DOHH2 (cell line): ENCODE results near the gene SLC25A22.

Source experiments
- CTCF ChIP-seq: fragments of 200-600 bp; sonication (generic); IDR thresholded peaks from one replicate; pipeline ENCODE4 v1.5.1; 2014; ENCODE audit warnings: antibody characterized with exemption, mild to moderate bottlenecking, low read depth, low read length; ENCODE audit not compliant: poor library complexity, severe bottlenecking
- EZH2phosphoT487 ChIP-seq: fragments of 200-600 bp; sonication (generic); IDR thresholded peaks from 2 replicates; pipeline ENCODE4 v1.6.1; 2017; ENCODE audit warnings: borderline replicate concordance, mild to moderate bottlenecking, antibody characterized with exemption, low read length, moderate library complexity, mixed read lengths

GRCh38 chr11:829176-829846 is 31.2 kb upstream of the SLC25A22 start:
- no peak for TF ChIP-seq CTCF
- TF ChIP-seq EZH2phosphoT487: no peak
